Trophoblast cell (in vitro differentiated cells and primary cell): ENCODE results near the gene OBP2A.

Experiments
- DNase-seq, 2 donors: peaks; one replicate each; pipeline ENCODE4 v3.0.0-alpha.2; 2016
- H2AFZ ChIP-seq: 2 replicates; pipeline ENCODE4 v1.6.1; 2013; ENCODE audit warnings: low read length, moderate library complexity, mild to moderate bottlenecking; ENCODE audit not compliant: insufficient read depth, poor library complexity
- H2AK5ac ChIP-seq: 2 replicates; pipeline ENCODE4 v1.6.1; 2013; ENCODE audit warnings: mild to moderate bottlenecking, low read length
- H2BK120ac ChIP-seq: 2 replicates; pipeline ENCODE4 v1.6.1; 2013; ENCODE audit warnings: low read length, mild to moderate bottlenecking, moderate library complexity; ENCODE audit not compliant: insufficient read depth, poor library complexity
- H2BK12ac ChIP-seq: 2 replicates; pipeline ENCODE4 v1.6.1; 2013; ENCODE audit warnings: mild to moderate bottlenecking, low read length, moderate library complexity
- H2BK5ac ChIP-seq: 2 replicates; pipeline ENCODE4 v1.6.1; 2013; ENCODE audit warnings: low read length, low read depth, moderate library complexity, mild to moderate bottlenecking; ENCODE audit not compliant: poor library complexity
- H3K14ac ChIP-seq: 2 replicates; pipeline ENCODE4 v1.6.1; 2013; ENCODE audit warnings: mild to moderate bottlenecking, low read length
- H3K18ac ChIP-seq: 2 replicates; pipeline ENCODE4 v1.6.1; 2013; ENCODE audit warnings: mild to moderate bottlenecking, low read length
- H3K23ac ChIP-seq: 2 replicates; pipeline ENCODE4 v1.6.1; 2013; ENCODE audit warnings: low read length
- H3K27ac ChIP-seq: 2 replicates; pipeline ENCODE4 v1.5.1; 2013; ENCODE audit warnings: low read depth, mild to moderate bottlenecking, inconsistent platforms, low read length, moderate library complexity
- H3K27me3 ChIP-seq: 2 replicates; pipeline ENCODE4 v1.6.1; 2013; ENCODE audit warnings: inconsistent platforms, mild to moderate bottlenecking, low read length, moderate library complexity; ENCODE audit not compliant: insufficient read depth
- H3K36me3 ChIP-seq, 2 experiments: 1 replicate in 1 of 2; 2 replicates in 1 of 2; pipeline ENCODE4 v1.6.1; 2013; ENCODE audit warnings: low read length in 2 of 2, mild to moderate bottlenecking in 2 of 2, moderate library complexity in 1 of 2; ENCODE audit not compliant: insufficient read depth in 2 of 2, control insufficient read depth in 1 of 2
- H3K4ac ChIP-seq: 2 replicates; pipeline ENCODE4 v1.6.1; 2013; ENCODE audit warnings: low read depth, mild to moderate bottlenecking, low read length, moderate library complexity
- H3K4me1 ChIP-seq, 2 experiments: 1 replicate in 1 of 2; 2 replicates in 1 of 2; pipeline ENCODE4 v1.6.1; 2013; ENCODE audit warnings: low read length in 2 of 2, mild to moderate bottlenecking in 2 of 2, moderate library complexity in 1 of 2; ENCODE audit not compliant: insufficient read depth in 2 of 2, control insufficient read depth in 1 of 2
- H3K4me2 ChIP-seq: 2 replicates; pipeline ENCODE4 v1.6.1; 2013; ENCODE audit warnings: inconsistent platforms, mild to moderate bottlenecking, low read length, moderate library complexity
- H3K4me3 ChIP-seq: 2 replicates; pipeline ENCODE4 v1.5.1; 2013; ENCODE audit warnings: mild to moderate bottlenecking, low read depth, low read length, inconsistent platforms
- H3K79me1 ChIP-seq: one replicate; pipeline ENCODE4 v1.6.1; 2013; ENCODE audit warnings: low read length
- H3K79me2 ChIP-seq: 2 replicates; pipeline ENCODE4 v1.6.1; 2013; ENCODE audit warnings: low read length, mild to moderate bottlenecking; ENCODE audit not compliant: control insufficient read depth, insufficient read depth, poor library complexity
- H3K9ac ChIP-seq: 2 replicates; pipeline ENCODE4 v1.6.1; 2013; ENCODE audit warnings: mild to moderate bottlenecking, low read length
- H3K9me3 ChIP-seq: 2 replicates; pipeline ENCODE4 v1.6.1; 2013; ENCODE audit warnings: low read depth, mild to moderate bottlenecking, control low read depth, inconsistent platforms, low read length; ENCODE audit not compliant: insufficient read depth
- H4K12ac ChIP-seq: 2 replicates; pipeline ENCODE4 v1.6.1; 2013; ENCODE audit warnings: low read depth, mild to moderate bottlenecking, low read length, moderate library complexity
- H4K8ac ChIP-seq: 2 replicates; pipeline ENCODE4 v1.6.1; 2013; ENCODE audit warnings: low read depth, mild to moderate bottlenecking, low read length, moderate library complexity
- H4K91ac ChIP-seq: one replicate; pipeline ENCODE4 v1.6.1; 2013; ENCODE audit warnings: low read depth, mild to moderate bottlenecking, low read length, moderate library complexity
- WGBS: extraction: QIAGEN DNeasy Blood & Tissue Kit; methylation state at CpG from one replicate; pipeline ENCODE4 v1.1.7; 2013; ENCODE audit warnings: missing lambda C conversion rate; ENCODE audit not compliant: insufficient read length, insufficient coverage; ENCODE audit errors: extremely low coverage; 5-methylcytosine and 5-hydroxymethylcytosine counted together

The OBP2A gene

DNA sequence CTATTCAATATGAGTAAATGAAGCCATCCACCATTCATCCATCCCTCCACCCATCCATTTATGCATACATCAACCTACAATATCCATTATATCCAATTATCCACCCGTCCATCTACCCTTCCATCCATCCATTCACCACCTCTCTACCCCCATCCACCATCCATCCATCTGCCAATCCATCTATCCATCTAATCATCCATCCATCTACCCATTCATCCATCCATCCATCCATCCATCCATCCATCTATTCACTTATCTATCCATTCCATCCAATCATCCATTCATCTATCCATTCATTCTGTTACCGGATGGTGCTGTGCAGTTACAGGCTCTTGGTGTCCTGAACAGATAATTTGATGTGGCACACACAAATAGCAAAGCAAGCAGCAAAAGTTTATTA lies 26.3 kb downstream of the OBP2A start:
- no peak overlapping the region for H3K9ac ChIP-seq
- no peak overlapping the region for H3K4me3 ChIP-seq
- no peak overlapping the region for H3K18ac ChIP-seq
- DNase-seq, result no peak
- no peak overlapping the region for H4K91ac ChIP-seq
- no peak overlapping the region for H2BK12ac ChIP-seq
- 100% methylated on average over 1 of the region's 2 CpGs for WGBS
- no peak overlapping the region for H2BK5ac ChIP-seq
- H2AFZ ChIP-seq, result no peak overlapping the region
- no peak overlapping the region for H3K4ac ChIP-seq
- H3K4me1 ChIP-seq, result no peaks in the 10 kb centered on the region
- no peak overlapping the region for H4K8ac ChIP-seq
- no peak overlapping the region for H3K23ac ChIP-seq
- no peak overlapping the region for H3K4me2 ChIP-seq
- H3K36me3 ChIP-seq, result no peaks in the 10 kb centered on the region
- no peak overlapping the region for H4K12ac ChIP-seq
- no peak overlapping the region for H3K27ac ChIP-seq
- no peaks in the 10 kb centered on the region for H3K79me2 ChIP-seq
- no peak overlapping the region for H2AK5ac ChIP-seq
- H3K14ac ChIP-seq, result no peak overlapping the region
- H3K27me3 ChIP-seq, result no peaks in the 10 kb centered on the region
- no peaks in the 10 kb centered on the region for H3K79me1 ChIP-seq
- peaks cover 8% of the 10 kb centered on the region for H3K9me3 ChIP-seq
- no peak overlapping the region for H2BK120ac ChIP-seq

DNA sequence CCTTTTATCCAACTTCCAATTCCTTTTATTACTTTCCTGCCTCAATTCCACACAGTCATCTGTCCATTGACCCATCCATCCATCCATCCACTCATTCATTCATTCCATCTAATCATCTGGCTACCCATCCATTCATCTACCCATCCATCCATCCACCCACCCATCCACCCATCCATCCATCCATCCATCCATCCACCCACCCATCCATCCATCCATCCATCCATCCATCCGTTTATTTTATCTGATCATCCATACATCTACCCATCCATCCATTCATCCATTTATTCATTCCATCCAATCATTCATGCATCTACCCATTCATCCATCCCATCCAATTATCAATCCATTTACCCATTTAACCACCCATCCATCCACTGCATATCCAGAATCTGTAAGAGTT lies 27.2 kb downstream of the OBP2A start:
- no peak overlapping the region for H4K8ac ChIP-seq
- H3K9me3 ChIP-seq, result peaks cover 6% of the 10 kb centered on the region
- no peak overlapping the region for H3K27ac ChIP-seq
- no peak overlapping the region for H2BK5ac ChIP-seq
- no peak overlapping the region for H3K14ac ChIP-seq
- no peak overlapping the region for H3K23ac ChIP-seq
- H2AK5ac ChIP-seq, result no peak overlapping the region
- no peak overlapping the region for H3K4me3 ChIP-seq
- H3K27me3 ChIP-seq, result no peaks in the 10 kb centered on the region
- H3K4me2 ChIP-seq, result no peak overlapping the region
- no peak overlapping the region for H3K18ac ChIP-seq
- H2BK120ac ChIP-seq, result no peak overlapping the region
- no peak overlapping the region for H3K9ac ChIP-seq
- H2BK12ac ChIP-seq, result no peak overlapping the region
- no peaks in the 10 kb centered on the region for H3K79me1 ChIP-seq
- 100% methylated on average over 1 of the region's 1 CpG for WGBS
- H3K36me3 ChIP-seq, result no peaks in the 10 kb centered on the region
- no peak overlapping the region for H2AFZ ChIP-seq
- H3K4ac ChIP-seq, result no peak overlapping the region
- no peak overlapping the region for H4K91ac ChIP-seq
- no peaks in the 10 kb centered on the region for H3K4me1 ChIP-seq
- no peak overlapping the region for H4K12ac ChIP-seq
- no peaks in the 10 kb centered on the region for H3K79me2 ChIP-seq
- no peak for DNase-seq

DNA sequence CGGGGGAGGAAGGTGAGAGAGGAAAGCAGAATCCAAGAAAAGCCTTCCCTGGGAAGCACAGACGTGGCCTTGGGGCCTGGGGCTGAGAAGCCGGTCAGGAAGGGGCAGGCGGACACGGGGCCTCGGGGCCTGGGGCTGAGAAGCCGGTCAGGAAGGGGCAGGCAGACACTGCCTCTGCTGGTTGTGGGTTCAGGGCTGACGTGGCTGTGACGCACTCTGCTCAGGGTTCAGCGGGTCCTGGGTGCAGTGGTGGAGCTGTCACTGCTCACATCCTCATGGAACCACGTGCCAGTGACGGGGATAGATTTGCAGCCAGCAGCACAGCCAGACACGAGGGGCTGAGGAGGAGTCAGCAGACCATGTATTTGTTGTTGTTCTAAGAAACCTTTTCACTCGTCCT lies 28.4 kb downstream of the OBP2A start:
- Histone ChIP-seq H4K8ac (no peak overlapping the region), H3K4me2 (no peak overlapping the region), H2AK5ac (no peak overlapping the region), H3K79me2 (no peaks in the 10 kb centered on the region), H2BK12ac (no peak overlapping the region), H3K36me3 (no peaks in the 10 kb centered on the region), H3K9me3 (peaks cover 4% of the 10 kb centered on the region), H2BK5ac (no peak overlapping the region), H3K18ac (no peak overlapping the region), H3K27me3 (no peaks in the 10 kb centered on the region), H4K12ac (no peak overlapping the region), H3K4me1 (no peaks in the 10 kb centered on the region), H4K91ac (no peak overlapping the region), H3K79me1 (no peaks in the 10 kb centered on the region), H2BK120ac (no peak overlapping the region), H3K23ac (no peak overlapping the region), H3K4ac (no peak overlapping the region), H3K27ac (no peak overlapping the region), H2AFZ (no peak overlapping the region), H3K14ac (no peak overlapping the region), H3K9ac (no peak overlapping the region), H3K4me3 (no peak overlapping the region)
- DNase-seq, result no peak
- WGBS, result no CpG with 5 or more reads among the region's 14 CpGs

DNA sequence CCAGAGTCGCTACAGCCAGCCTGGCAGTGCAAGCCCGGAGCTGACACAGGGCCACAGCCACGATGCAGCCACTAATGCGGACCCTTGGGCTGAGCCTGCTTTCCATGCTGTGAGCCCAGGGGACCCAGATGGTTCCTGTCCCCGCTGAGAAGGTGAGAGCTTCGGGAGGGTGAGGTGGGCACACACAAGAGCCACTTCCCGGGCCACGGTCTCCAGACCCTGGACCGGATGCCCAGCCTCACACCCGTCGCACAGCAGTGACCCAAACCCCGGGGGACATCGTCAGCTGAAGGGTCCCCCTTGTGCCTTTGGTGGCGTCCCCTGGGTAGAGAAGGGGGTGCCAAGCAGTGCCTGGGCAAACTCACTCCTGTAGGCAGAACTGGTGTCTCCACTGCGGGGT lies 29.0 kb downstream of the OBP2A start:
- H3K14ac ChIP-seq, result no peak overlapping the region
- no peak overlapping the region for H3K4me3 ChIP-seq
- no peaks in the 10 kb centered on the region for H3K79me2 ChIP-seq
- H4K91ac ChIP-seq, result no peak overlapping the region
- H3K9me3 ChIP-seq, result peaks cover 4% of the 10 kb centered on the region
- no peak overlapping the region for H4K12ac ChIP-seq
- H3K18ac ChIP-seq, result no peak overlapping the region
- no peak overlapping the region for H2AK5ac ChIP-seq
- no peak overlapping the region for H3K27ac ChIP-seq
- no peaks in the 10 kb centered on the region for H3K27me3 ChIP-seq
- H3K4ac ChIP-seq, result no peak overlapping the region
- H3K23ac ChIP-seq, result no peak overlapping the region
- H2BK5ac ChIP-seq, result no peak overlapping the region
- no peak for DNase-seq
- H2BK12ac ChIP-seq, result no peak overlapping the region
- no peaks in the 10 kb centered on the region for H3K4me1 ChIP-seq
- WGBS, result no CpG with 5 or more reads among the region's 15 CpGs
- no peaks in the 10 kb centered on the region for H3K36me3 ChIP-seq
- no peak overlapping the region for H2AFZ ChIP-seq
- H3K79me1 ChIP-seq, result no peaks in the 10 kb centered on the region
- no peak overlapping the region for H2BK120ac ChIP-seq
- H3K9ac ChIP-seq, result no peak overlapping the region
- no peak overlapping the region for H3K4me2 ChIP-seq
- no peak overlapping the region for H4K8ac ChIP-seq
